B cell (primary cell): ENCODE measurements around the gene GNAS. TPM values are rescaled to one million over a fixed set of nuclear protein-coding genes. Genes with fewer than 3 reads are reported as not detected.

Experiments
- ATAC-seq: fragments of 200-7000 bp; cut with Tn5 transposase; one replicate; pipeline ENCODE4 v1.10.0; 2021; ENCODE audit warnings: low read depth, mild to moderate bottlenecking, moderate number of reproducible peaks, moderate library complexity
- CTCF ChIA-PET: fragments of 350-600 bp; sonication (Branson Sonifier 250); formaldehyde crosslinking; loops from one replicate; lab custom pipeline; 2021; ENCODE audit warnings: antibody characterized with exemption, inconsistent platforms; lab: Charles Lee
- POLR2A ChIA-PET: fragments of 350-600 bp; sonication (Branson Sonifier 250); formaldehyde crosslinking; loops from one replicate; lab custom pipeline; 2021; ENCODE audit warnings: antibody characterized with exemption; lab: Charles Lee
- DNase-seq: peaks from one replicate; pipeline ENCODE4 v3.0.0; 2013
- H2AFZ ChIP-seq: 2 replicates; pipeline ENCODE4 v1.6.1; 2012; ENCODE audit warnings: mild to moderate bottlenecking, low read depth, low read length; ENCODE audit not compliant: insufficient read depth, poor library complexity, severe bottlenecking
- H3K27ac ChIP-seq, 2 donors: 1 replicate in 1 of 2; 2 replicates in 1 of 2; pipeline ENCODE4 v1.5.1; 2012 to 2013; ENCODE audit warnings: low read length in 2 of 2, mild to moderate bottlenecking in 2 of 2, moderate library complexity in 1 of 2
- H3K27me3 ChIP-seq, 4 experiments: fragments of 200-600 bp in 1 of 4; sonication (generic) in 1 of 4; replicated peaks in 1 of 4; 1 replicate in 2 of 4; 2 replicates in 2 of 4; pipeline versions ENCODE4 v1.6.1 to v1.7.0; 2013 to 2016; ENCODE audit warnings: low read length in 3 of 4, mild to moderate bottlenecking in 2 of 4, mixed read lengths in 1 of 4, moderate library complexity in 1 of 4; ENCODE audit not compliant: insufficient read depth in 4 of 4, control insufficient read depth in 3 of 4; ENCODE audit errors: control extremely low read depth in 1 of 4
- H3K36me3 ChIP-seq, 2 experiments: replicated peaks in 1 of 2; 1 replicate in 1 of 2; 2 replicates in 1 of 2; pipeline versions ENCODE4 v1.6.1 to v1.7.1; 2013; ENCODE audit warnings: low read length in 1 of 2; ENCODE audit not compliant: insufficient read depth in 2 of 2, control insufficient read depth in 1 of 2; ENCODE audit errors: control extremely low read depth in 1 of 2, extremely low read depth in 1 of 2
- H3K4me1 ChIP-seq, 2 donors: fragments of 200-600 bp in 1 of 2; sonication (generic) in 1 of 2; 1 replicate in 1 of 2; 2 replicates in 1 of 2; pipeline versions ENCODE4 v1.5.1 to v1.6.1; 2013 to 2017; ENCODE audit warnings: low read length in 2 of 2; ENCODE audit not compliant: control insufficient read depth in 2 of 2, insufficient read depth in 2 of 2
- H3K4me2 ChIP-seq: replicated peaks from 2 replicates; pipeline ENCODE3; 2012; ENCODE audit warnings: mild to moderate bottlenecking, low read depth, low read length; ENCODE audit not compliant: poor library complexity, severe bottlenecking
- H3K4me3 ChIP-seq, 5 experiments: fragments of 200-600 bp in 1 of 5; sonication (generic) in 1 of 5; 1 replicate in 3 of 5; 2 replicates in 2 of 5; pipeline versions ENCODE4 v1.5.1 to v1.7.0; 2011 to 2016; ENCODE audit warnings: low read length in 4 of 5, mild to moderate bottlenecking in 4 of 5, low read depth in 2 of 5, control low read depth in 1 of 5, moderate library complexity in 1 of 5; ENCODE audit not compliant: insufficient read depth in 1 of 5; ENCODE audit errors: control extremely low read depth in 1 of 5, extremely low read depth in 1 of 5
- H3K79me2 ChIP-seq: fragments of 200-600 bp; sonication (generic); one replicate; pipeline ENCODE4 v1.6.0; 2016; ENCODE audit warnings: low read length; ENCODE audit not compliant: control insufficient read depth, insufficient read depth
- H3K9ac ChIP-seq: fragments of 200-600 bp; sonication (generic); 2 replicates; pipeline ENCODE4 v1.6.1; 2017; ENCODE audit warnings: mild to moderate bottlenecking, low read length, moderate library complexity
- H3K9me3 ChIP-seq, 3 donors: one replicate each; pipeline versions ENCODE4 v1.6.1 to v1.7.1; 2013; ENCODE audit warnings: low read length in 2 of 3; ENCODE audit not compliant: control insufficient read depth in 2 of 3, insufficient read depth in 1 of 3; ENCODE audit errors: control extremely low read depth in 1 of 3
- H4K20me1 ChIP-seq: 2 replicates; pipeline ENCODE4 v1.6.0; 2012; ENCODE audit warnings: mild to moderate bottlenecking, low read length; ENCODE audit not compliant: insufficient read depth, control insufficient read depth, poor library complexity, severe bottlenecking
- H3K27ac Mint-ChIP-seq: one replicate; pipeline ENCODE4 v1.8.0; 2021; ENCODE audit warnings: mixed read lengths
- H3K27me3 Mint-ChIP-seq: one replicate; pipeline ENCODE4 v1.8.0; 2021; ENCODE audit warnings: mixed read lengths
- H3K4me1 Mint-ChIP-seq: one replicate; pipeline ENCODE4 v1.8.0; 2021; ENCODE audit warnings: mixed read lengths
- H3K4me3 Mint-ChIP-seq: one replicate; pipeline ENCODE4 v1.8.0; 2021; ENCODE audit warnings: mixed read lengths
- H3K9me3 Mint-ChIP-seq: one replicate; pipeline ENCODE4 v1.8.0; 2022; ENCODE audit warnings: mixed read lengths; ENCODE audit not compliant: insufficient read depth
- EZH2 ChIP-seq: IDR thresholded peaks from 2 replicates; pipeline ENCODE4 v1.6.1; 2012; ENCODE audit warnings: borderline replicate concordance, low read depth, mild to moderate bottlenecking, moderate library complexity, low read length; ENCODE audit not compliant: insufficient read depth, poor library complexity, severe bottlenecking
- WGBS: methylation state at CpG from one replicate; pipeline ENCODE4 v1.1.5; 2013; ENCODE audit warnings: missing lambda C conversion rate; ENCODE audit not compliant: insufficient coverage; 5-methylcytosine and 5-hydroxymethylcytosine counted together
- intact Hi-C: fragments of 100-400 bp; cut with micrococcal nuclease; formaldehyde crosslinking; loops from one replicate; pipeline ENCODE4 v1.10.0; 2022
- polyA plus RNA-seq: library from polyadenylated mRNA; depleted of rRNA; stranded (reverse); fragments of >200 nt; gene quantifications from 2 replicates; pipeline ENCODE4 v1.2.3, GENCODE V29; 2012
- total RNA-seq, 2 donors: library from RNA; stranded (reverse); fragments of 120-200 nt in 1 of 2; gene quantifications; 1 replicate in 1 of 2; 2 replicates in 1 of 2; pipeline versions ENCODE4 v1.2.3 to v1.2.4, GENCODE V29; 2013 to 2022
- TF ChIP-seq, protein P1 (sequence below): fragments of 200-600 bp; IDR thresholded peaks from one replicate; pipeline ENCODE4 v1.8.0; 2022; ENCODE audit warnings: antibody characterized with exemption, mild to moderate bottlenecking

The GNAS gene
- total and polyA plus RNA-seq, 2 donors (not counting 1 experiment from before 2014, with no cell fraction given) = 714 to 1,181 TPM

- TF ChIP-seq, protein P1, sequence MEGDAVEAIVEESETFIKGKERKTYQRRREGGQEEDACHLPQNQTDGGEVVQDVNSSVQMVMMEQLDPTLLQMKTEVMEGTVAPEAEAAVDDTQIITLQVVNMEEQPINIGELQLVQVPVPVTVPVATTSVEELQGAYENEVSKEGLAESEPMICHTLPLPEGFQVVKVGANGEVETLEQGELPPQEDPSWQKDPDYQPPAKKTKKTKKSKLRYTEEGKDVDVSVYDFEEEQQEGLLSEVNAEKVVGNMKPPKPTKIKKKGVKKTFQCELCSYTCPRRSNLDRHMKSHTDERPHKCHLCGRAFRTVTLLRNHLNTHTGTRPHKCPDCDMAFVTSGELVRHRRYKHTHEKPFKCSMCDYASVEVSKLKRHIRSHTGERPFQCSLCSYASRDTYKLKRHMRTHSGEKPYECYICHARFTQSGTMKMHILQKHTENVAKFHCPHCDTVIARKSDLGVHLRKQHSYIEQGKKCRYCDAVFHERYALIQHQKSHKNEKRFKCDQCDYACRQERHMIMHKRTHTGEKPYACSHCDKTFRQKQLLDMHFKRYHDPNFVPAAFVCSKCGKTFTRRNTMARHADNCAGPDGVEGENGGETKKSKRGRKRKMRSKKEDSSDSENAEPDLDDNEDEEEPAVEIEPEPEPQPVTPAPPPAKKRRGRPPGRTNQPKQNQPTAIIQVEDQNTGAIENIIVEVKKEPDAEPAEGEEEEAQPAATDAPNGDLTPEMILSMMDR = no peak
- no peak for TF ChIP-seq EZH2
- Histone ChIP-seq H3K27me3 (peaks cover 0 to 70% (median 20%) of the 10 kb centered on the region in 4 experiments), H2AFZ (peak overlapping the region; percentile 64), H4K20me1 (no peaks in the 10 kb centered on the region), H3K4me1 (peaks cover 39 to 54% of the 10 kb centered on the region in 2 donors), H3K4me2 (peak overlapping the region; percentile 78), H3K9me3 (peaks cover 0 to 39% (median 0%) of the 10 kb centered on the region in 3 donors), H3K27ac (no peak overlapping the region), H3K79me2 (no peaks in the 10 kb centered on the region), H3K36me3 (no peaks in the 10 kb centered on the region), H3K4me3 (peak overlapping the region; percentile 31 to 58 (median 48)), H3K9ac (peak overlapping the region; percentile 58)
- H3K4me1 Mint-ChIP-seq = peaks cover 38% of the 10 kb centered on the region
- H3K27me3 Mint-ChIP-seq = peaks cover 43% of the 10 kb centered on the region
- DNase-seq (peak; percentile 30), ATAC-seq (no peak)
- H3K9me3 Mint-ChIP-seq = no peaks in the 10 kb centered on the region
- H3K4me3 Mint-ChIP-seq = peak overlapping the region; percentile 93
- H3K27ac Mint-ChIP-seq = no peak overlapping the region
- ChIA-PET CTCF (interaction anchor here (0.9 to 1.6 kb wide), 3 partner anchors 199 to 614 kb away, joined by 3 to 6 read pairs (median 4); partner anchors contain the start of gene STX16), POLR2A (no interaction called here)
- WGBS = 48% methylated on average over 41 of the region's 41 CpGs
- intact Hi-C loops = loop anchor here (2.0 to 5.0 kb wide), 2 partner anchors 37 to 199 kb away; partner anchors contain the start of gene STX16
Measured at GRCh38 chr20:58851221-58851968, 1.1 kb upstream of the GNAS start.
